ENCODE measurements around the gene CDK18.

Gene CDK18

GRCh38 chr1:205505076-205505729, 734 bp downstream of the CDK18 start:
- DNase-seq (ENCODE audit: low read depth), result no peak

GRCh38 chr1:205505791-205506190, 1.3 kb downstream of the CDK18 start:
- DNase-seq (ENCODE audit: low read depth), result no peak

GRCh38 chr1:205506409-205507200, 2.1 kb downstream of the CDK18 start:
- DNase-seq (ENCODE audit: low read depth), result no peak

- no peak for DNase-seq (ENCODE audit: low read depth)
These were observed 3.8 kb downstream of the CDK18 start for GRCh38 chr1:205508227-205508714.

GRCh38 chr1:205510308-205510950, 6.0 kb downstream of the CDK18 start:
- no peak for DNase-seq (ENCODE audit: low read depth)

- DNase-seq (ENCODE audit: low read depth), result no peak
These were observed 6.5 kb downstream of the CDK18 start for GRCh38 chr1:205510951-205511330.

GRCh38 chr1:205512059-205513045, 7.9 kb downstream of the CDK18 start:
- DNase-seq (ENCODE audit: low read depth), result no peak

- DNase-seq (ENCODE audit: low read depth), result no peak
These were observed 9.3 kb downstream of the CDK18 start for GRCh38 chr1:205513774-205514173.

GRCh38 chr1:205514211-205515142, 10.0 kb downstream of the CDK18 start:
- DNase-seq (ENCODE audit: low read depth), result no peak

GRCh38 chr1:205515781-205516253, 11.3 kb downstream of the CDK18 start:
- DNase-seq (ENCODE audit: low read depth), result no peak

GRCh38 chr1:205516362-205516761, 11.9 kb downstream of the CDK18 start:
- DNase-seq (ENCODE audit: low read depth), result no peak

GRCh38 chr1:205517288-205517687, 12.8 kb downstream of the CDK18 start:
- DNase-seq (ENCODE audit: low read depth), result no peak

- no peak for DNase-seq (ENCODE audit: low read depth)
These were observed 13.3 kb downstream of the CDK18 start for GRCh38 chr1:205517763-205518162.

- DNase-seq (ENCODE audit: low read depth), result no peak
These were observed 14.4 kb downstream of the CDK18 start for GRCh38 chr1:205518661-205519540.

GRCh38 chr1:205519541-205520131, 15.2 kb downstream of the CDK18 start:
- no peak for DNase-seq (ENCODE audit: low read depth)

- no peak for DNase-seq (ENCODE audit: low read depth)
These were observed 16.2 kb downstream of the CDK18 start for GRCh38 chr1:205520709-205521108.

GRCh38 chr1:205521686-205522085, 17.2 kb downstream of the CDK18 start:
- no peak for DNase-seq (ENCODE audit: low read depth)

- no peak for DNase-seq (ENCODE audit: low read depth)
These were observed 18.2 kb downstream of the CDK18 start for GRCh38 chr1:205522692-205523091.

GRCh38 chr1:205523261-205523890, 18.9 kb downstream of the CDK18 start:
- DNase-seq (ENCODE audit: low read depth), result no peak
